Measurements from ENCODE around the gene ANKRD42. TPM values are rescaled to one million over a fixed set of nuclear protein-coding genes. Genes with fewer than 3 reads are reported as not detected.
"Not testable (repeated sequence)": the region's sequence is repeated elsewhere in the genome, so short reads cannot be mapped to it uniquely, and the experiment has no call there.

Gene ANKRD42
- total RNA-seq, 1 experiment from 2014 or later, result 6.7 TPM

GRCh38 chr11:83238111-83238510 is 44.6 kb downstream of the ANKRD42 start:
- DNase-seq (ENCODE audit: low read depth), result no peak

GRCh38 chr11:83241291-83241946 is 47.9 kb downstream of the ANKRD42 start:
- DNase-seq (ENCODE audit: low read depth), result peak; percentile 78

GRCh38 chr11:83249445-83249844 is 55.9 kb downstream of the ANKRD42 start:
- DNase-seq (ENCODE audit: low read depth), result no peak

- DNase-seq (ENCODE audit: low read depth), result peak; percentile 24
Measured at GRCh38 chr11:83249972-83250593, 56.6 kb downstream of the ANKRD42 start.

DNA sequence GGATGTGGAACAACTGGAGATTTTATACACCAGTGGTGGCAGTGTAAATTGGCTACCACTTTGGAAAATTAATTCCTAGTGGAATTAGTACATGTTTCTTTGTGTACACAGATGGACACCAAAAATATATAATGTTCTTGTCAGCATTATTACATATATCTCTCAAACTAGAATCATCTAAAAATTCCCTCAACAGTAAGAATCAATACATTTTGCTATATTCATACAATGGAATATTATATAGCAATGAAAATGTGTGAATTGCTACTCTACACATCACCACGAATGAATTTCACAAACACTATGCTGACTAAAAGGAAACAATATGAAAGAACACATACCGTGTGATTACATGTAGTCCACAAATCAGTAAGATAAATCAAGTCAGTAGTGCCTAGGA is 58.8 kb downstream of the ANKRD42 start:
- no peak for DNase-seq (ENCODE audit: low read depth)

- DNase-seq (ENCODE audit: low read depth), result no peak
Measured at GRCh38 chr11:83252941-83253340, 59.4 kb downstream of the ANKRD42 start.

DNA sequence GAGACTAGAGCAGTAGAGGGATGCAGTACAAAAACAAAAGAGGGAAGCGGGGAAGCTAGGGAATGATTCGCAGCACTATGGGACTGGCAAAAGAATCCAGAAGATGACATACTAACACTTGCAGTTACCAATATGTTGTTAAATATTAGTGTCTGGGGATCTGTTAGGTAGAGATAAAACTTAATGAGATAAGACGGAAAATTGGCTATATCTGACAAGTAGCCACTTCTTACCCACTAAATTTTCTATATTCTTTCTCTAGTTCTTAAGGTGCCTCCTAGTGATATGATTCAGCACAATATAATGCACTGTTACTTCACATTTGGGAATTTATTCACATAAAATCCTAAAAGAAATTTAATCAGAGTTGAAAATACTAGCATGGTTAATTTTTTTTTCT is 61.9 kb downstream of the ANKRD42 start:
- DNase-seq (ENCODE audit: low read depth), result no peak

GRCh38 chr11:83256602-83257340 is 63.3 kb downstream of the ANKRD42 start:
- no peak for DNase-seq (ENCODE audit: low read depth)

DNA sequence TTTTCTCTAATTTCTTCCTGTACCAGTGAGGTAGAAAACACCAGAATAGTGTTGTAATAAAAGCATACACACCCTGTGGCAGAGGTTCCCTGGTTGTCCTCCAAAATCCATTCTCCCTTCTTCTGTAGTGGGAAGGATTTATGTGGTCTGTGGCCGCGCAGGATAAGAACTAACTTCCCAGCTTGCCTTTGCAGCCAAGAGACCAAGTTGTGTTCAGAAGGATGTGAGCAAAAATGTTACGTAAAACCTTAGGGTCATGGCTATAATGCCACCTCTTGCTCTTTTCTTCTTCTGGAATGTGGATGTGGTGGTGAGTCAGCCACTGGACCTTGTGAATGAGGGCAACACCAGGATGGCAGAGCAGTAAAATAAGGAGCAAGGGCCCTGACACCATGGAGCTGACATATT is 64.3 kb downstream of the ANKRD42 start:
- DNase-seq (ENCODE audit: low read depth), result peak; percentile 95

DNA sequence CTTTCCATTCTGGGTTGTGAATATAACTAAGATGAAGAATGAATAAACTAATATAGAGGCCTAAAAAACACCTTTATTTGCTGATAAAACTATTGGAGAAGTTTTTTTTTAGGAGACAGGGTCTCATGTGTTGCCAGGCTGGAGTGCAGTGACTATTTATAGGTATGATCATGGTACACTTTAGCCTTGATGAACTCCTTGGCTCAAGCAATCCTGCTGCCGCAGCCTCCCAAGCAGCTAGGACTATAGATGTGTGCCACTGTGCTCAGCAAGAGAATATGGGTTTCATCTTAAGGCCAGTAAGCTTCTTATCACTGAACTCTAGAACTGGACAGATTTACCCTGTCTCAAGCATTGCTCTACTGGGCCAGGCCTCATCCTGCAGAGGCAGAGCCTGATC is 66.0 kb downstream of the ANKRD42 start:
- no peak for DNase-seq (ENCODE audit: low read depth)

GRCh38 chr11:83265331-83265730 is 71.8 kb downstream of the ANKRD42 start:
- DNase-seq (ENCODE audit: low read depth), result no peak

- DNase-seq (ENCODE audit: low read depth), result not testable (repeated sequence)
Measured at GRCh38 chr11:83269080-83269479, 75.6 kb downstream of the ANKRD42 start.

- DNase-seq (ENCODE audit: low read depth), result not testable (repeated sequence)
Measured at GRCh38 chr11:83271734-83272133, 78.2 kb downstream of the ANKRD42 start.

- DNase-seq (ENCODE audit: low read depth), result peak; percentile 61
Measured at GRCh38 chr11:83272627-83273026, 79.1 kb downstream of the ANKRD42 start.

DNA sequence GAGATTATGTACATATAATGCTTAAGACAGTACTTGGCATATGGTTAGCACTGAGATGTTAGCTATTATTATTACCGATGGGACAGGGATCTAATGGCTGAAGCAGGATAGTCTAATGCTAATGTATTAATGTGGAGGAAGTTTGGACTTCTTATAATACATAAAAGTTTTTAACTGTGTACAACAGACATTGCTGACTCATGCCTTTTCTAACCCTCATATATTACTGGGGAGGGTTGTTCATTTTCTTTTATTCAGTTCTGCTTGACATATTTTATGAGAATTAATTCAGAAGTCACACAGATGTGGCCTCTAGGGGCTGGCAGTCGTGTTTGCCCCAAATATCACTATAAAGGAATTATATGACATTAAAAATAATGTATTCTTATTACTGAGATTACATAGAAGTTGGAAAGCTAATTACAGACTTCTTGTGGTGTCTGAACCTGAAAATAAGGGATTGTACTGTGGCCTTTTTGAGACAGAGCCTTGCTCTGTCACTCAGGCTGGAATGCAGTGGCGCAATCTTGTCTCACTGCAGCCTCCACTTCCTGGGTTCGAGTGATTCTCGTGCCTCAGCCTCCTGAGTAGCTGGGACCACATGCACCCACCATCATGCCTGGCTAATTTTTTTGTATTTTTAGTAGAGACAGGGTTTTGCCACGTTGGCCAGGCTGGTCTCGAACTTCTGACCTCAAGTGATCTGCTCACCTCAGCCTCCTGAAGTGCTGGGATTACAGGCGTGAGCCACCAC is 82.6 kb downstream of the ANKRD42 start:
- no peak for DNase-seq (ENCODE audit: low read depth)

DNA sequence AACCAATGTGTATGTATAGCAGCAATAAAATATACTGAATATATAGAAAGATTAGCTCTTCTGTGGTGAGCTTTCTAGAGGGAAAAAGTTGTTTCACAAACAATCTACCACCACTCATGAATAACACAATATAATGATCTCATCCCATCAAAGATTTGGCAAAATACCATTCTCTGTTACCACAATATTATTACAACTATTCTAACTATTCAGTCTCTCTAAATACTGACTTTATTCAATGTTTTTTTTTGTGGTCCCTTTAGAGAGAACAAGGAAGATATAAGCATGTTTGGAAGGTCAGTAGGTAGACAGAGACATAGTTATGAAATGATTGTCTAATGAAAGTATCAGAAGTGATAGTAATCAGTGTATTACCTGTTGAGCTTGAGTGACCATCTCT is 84.8 kb downstream of the ANKRD42 start:
- no peak for DNase-seq (ENCODE audit: low read depth)

DNA sequence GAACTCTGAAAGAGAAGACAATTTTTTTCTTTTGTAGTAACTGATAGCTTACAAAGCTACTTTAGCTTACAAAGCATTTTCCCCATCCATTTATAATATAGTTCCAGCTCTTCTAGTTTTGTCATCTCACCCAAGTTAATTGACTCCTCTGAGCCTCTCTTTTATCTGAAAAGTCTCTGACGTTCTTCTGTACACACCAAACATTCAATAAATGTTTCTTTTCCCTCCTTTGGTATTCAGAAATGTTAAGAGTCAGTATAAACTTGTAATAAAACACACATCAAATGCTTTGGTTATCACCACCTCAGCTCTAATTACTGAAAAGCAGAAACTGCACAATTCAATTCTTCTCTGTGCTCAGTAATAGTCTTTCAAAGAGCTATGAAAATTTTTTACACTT is 86.7 kb downstream of the ANKRD42 start:
- DNase-seq (ENCODE audit: low read depth), result no peak

- DNase-seq (ENCODE audit: low read depth), result no peak
Measured at GRCh38 chr11:83282084-83282716, 88.7 kb downstream of the ANKRD42 start.

DNA sequence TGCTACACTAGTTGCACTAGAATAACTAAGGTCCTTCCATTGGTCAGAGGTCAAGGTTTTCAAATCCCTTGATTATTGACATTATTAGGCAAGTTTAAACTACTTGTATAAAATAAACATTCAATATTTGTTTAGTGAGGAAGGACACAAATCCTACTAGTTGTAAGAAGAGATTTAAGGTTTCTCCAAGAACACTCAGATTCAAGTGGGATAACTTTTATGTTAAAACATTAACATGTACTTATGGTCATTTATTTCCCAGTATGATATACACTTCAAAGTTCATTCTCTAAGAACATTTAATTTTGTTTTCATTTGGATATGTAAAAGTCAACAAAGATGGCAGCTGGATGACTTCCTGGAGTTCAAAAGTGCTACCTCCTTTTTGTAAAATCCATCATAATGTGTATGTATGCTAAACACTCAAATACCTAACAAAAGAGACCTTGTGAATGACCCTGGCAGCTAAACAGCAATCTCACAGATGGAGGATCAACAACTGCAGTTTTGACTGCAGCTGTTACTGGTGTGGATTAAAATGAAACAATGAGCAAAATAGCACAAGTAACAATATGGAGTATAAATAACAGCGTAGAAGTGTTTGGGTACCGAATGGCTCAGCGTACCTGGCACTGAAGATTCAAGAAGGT is 91.1 kb downstream of the ANKRD42 start:
- DNase-seq (ENCODE audit: low read depth), result peak; percentile 1

GRCh38 chr11:83285151-83285770 is 91.7 kb downstream of the ANKRD42 start:
- DNase-seq (ENCODE audit: low read depth), result no peak

All from HT1080 (cell line).